ENCODE data around the gene HSPA1B.
A peak's percentile ranks its signal among the peaks of the same experiment; 100 is the strongest.
"Not testable (repeated sequence)": the region's sequence is repeated elsewhere in the genome, so short reads cannot be mapped to it uniquely, and the experiment has no call there.

HSPA1B gene

GRCh38 chr6:31797588-31797987, 29.9 kb upstream of the HSPA1B start:
- DNase-seq (ENCODE audit: low spot score) (no peak), FAIRE-seq (no peak)

GRCh38 chr6:31799781-31800180, 27.8 kb upstream of the HSPA1B start:
- no peak for DNase-seq (ENCODE audit: low spot score)
- FAIRE-seq, result no peak

DNA sequence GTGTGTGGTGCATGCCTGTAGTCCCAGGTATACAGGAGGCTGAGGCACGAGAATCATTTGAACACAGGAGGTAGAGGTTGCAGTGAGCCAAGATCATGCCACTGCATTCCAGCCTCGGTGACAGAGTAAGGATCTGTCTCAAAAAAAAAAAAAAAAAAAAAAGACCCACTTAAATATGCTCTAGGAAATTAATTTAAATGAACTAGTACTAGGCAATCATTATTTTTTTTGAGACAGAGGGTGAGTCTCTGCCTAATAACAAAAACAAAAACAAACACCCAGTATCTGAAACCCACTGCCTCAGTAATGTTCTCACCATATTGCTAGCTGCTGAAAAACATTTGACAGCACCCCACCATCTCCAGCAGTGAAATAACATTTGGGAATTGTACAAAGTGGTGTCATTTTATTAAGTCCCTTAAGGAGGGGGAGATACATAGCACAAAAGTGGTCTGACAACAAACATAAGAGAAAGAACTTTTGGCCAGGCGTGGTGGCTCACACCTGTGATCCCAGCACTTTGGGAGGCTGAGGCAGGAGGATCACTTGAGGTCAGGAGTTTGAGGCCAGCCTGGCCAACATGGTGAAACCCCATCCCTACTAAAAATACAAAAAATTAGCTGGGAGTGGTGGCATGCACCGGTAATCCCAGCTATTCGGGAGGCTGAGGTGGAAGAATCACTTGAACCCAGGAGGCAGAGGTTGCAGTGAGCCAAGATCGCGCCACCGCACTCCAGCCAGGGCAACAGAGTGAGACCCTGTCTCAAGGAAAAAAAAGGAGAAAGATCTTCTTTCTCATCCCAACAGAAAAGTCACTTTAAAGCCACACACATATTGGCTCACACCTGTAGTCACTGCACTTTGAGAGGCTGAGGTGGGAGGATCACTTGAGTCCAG, 26.3 kb upstream of the HSPA1B start:
- DNase-seq (ENCODE audit: low spot score); FAIRE-seq: not testable (repeated sequence)

DNA sequence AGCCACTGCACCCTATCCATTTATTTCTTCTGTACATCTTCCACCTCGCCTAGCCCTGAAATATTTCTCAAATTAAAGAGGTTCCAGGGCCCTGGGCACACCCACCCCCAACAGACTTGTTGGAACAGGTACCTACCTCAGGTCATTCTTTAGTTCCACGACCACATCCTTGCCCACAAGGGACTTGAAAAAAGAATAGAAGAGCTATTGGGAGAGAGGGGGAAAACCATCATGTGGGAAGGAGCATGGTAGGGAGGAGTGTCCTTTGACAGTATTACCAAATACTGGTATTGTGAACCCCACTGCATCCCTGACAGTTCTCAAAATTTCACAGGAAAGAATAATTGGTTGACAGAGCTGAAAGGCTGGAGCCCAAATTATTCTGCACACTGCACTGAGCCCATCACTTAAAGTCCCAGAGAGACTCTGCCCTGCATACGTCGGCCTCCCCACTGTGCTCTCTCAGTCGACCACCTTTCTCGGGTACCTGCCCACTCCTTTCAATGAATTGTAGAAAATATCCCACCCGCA, 21.5 kb upstream of the HSPA1B start:
- DNase-seq (ENCODE audit: low spot score), result no peak
- FAIRE-seq, result no peak

DNA sequence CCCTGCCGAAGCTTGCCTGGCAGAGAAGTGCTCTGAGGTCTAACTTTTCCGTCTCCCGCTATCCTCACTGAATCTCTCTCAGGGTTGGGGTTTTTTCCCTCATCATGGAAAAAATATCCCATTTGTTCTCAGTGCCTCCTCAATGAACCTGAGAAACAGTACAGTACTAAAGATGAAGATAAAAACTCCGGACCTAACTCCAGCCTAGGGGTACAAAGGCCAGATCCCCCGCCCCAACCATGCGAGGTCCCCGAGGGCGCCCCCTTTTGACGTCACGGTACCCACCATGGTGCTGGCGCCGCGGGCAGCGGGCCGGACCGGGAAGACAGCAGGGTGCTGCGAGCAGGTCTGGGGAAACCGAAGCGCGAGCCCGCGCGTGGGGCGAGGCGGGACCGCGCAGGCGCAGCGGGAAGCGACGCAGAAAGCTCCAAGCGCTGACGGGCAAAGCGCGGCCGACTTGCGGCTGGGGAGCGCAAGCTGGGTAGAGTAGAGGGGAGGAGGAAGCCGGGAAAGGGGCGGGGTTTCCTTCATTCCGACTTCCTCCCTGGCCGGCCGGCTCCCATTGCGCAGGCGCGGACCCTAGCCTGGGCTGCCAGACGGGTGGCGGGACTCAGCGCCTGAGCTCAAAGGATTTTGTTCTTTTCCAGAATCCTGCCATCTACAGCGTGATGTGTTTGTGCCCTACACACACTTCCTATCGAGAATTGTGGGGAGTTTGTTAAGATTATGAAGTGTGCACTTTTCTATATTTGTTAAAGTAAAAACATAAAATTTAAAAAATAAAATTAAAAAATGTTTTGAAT, 20.9 kb upstream of the HSPA1B start, which contains the start of gene LSM2:
Gene LSM2, minus strand, starts transcription at position 497 of the 803 bp plus-strand sequence. Its CDS starts 209 bp downstream, at position 288.
- FAIRE-seq (no peak), DNase-seq (ENCODE audit: low spot score) (peak; percentile 99)

DNA sequence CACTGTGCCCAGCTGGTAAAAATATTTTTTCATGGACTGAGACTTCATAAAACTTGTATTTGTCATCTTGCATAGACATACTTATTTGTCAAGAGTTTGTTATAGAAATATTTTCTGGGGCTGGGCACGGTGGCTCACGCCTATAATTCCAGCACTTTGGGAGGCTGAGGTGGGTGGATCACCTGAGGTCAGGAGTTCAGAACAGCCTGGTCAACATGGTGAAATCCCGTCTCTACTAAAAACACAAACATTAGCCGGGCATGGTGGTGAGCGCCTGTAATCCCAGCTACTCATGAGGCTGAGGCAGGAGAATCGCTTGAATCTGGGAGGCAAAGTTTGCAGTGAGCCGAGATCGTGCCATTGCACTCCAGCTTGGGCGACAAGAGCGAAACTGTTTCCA, 18.9 kb upstream of the HSPA1B start:
- DNase-seq (ENCODE audit: low spot score); FAIRE-seq: not testable (repeated sequence)

GRCh38 chr6:31811645-31812044, 15.9 kb upstream of the HSPA1B start:
- DNase-seq (ENCODE audit: low spot score) (no peak), FAIRE-seq (no peak)

GRCh38 chr6:31813465-31813849, 14.1 kb upstream of the HSPA1B start:
- DNase-seq (ENCODE audit: low spot score) (no peak), FAIRE-seq (no peak)

GRCh38 chr6:31814677-31815024, 12.9 kb upstream of the HSPA1B start:
- FAIRE-seq (no peak), DNase-seq (ENCODE audit: low spot score) (peak; percentile 92)

- peak; percentile 94 for DNase-seq (ENCODE audit: low spot score)
- FAIRE-seq, result no peak
These were observed 12.3 kb upstream of the HSPA1B start, which contains the start of the genes HSPA1A and HSPA1L for GRCh38 chr6:31815025-31815838. HSPA1A (plus strand) TSS chr6:31815543; CDS start chr6:31815757, 214 bp downstream. HSPA1L (minus strand) TSS chr6:31815283; CDS start chr6:31811972, 3,311 bp downstream.

DNA sequence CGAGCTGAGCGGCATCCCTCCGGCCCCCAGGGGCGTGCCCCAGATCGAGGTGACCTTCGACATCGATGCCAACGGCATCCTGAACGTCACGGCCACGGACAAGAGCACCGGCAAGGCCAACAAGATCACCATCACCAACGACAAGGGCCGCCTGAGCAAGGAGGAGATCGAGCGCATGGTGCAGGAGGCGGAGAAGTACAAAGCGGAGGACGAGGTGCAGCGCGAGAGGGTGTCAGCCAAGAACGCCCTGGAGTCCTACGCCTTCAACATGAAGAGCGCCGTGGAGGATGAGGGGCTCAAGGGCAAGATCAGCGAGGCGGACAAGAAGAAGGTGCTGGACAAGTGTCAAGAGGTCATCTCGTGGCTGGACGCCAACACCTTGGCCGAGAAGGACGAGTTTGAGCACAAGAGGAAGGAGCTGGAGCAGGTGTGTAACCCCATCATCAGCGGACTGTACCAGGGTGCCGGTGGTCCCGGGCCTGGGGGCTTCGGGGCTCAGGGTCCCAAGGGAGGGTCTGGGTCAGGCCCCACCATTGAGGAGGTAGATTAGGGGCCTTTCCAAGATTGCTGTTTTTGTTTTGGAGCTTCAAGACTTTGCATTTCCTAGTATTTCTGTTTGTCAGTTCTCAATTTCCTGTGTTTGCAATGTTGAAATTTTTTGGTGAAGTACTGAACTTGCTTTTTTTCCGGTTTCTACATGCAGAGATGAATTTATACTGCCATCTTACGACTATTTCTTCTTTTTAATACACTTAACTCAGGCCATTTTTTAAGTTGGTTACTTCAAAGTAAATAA, 10.2 kb upstream of the HSPA1B start:
- FAIRE-seq; DNase-seq (ENCODE audit: low spot score): not testable (repeated sequence)

GRCh38 chr6:31817929-31818511, 9.5 kb upstream of the HSPA1B start:
- not testable (repeated sequence) for FAIRE-seq; DNase-seq (ENCODE audit: low spot score)

DNA sequence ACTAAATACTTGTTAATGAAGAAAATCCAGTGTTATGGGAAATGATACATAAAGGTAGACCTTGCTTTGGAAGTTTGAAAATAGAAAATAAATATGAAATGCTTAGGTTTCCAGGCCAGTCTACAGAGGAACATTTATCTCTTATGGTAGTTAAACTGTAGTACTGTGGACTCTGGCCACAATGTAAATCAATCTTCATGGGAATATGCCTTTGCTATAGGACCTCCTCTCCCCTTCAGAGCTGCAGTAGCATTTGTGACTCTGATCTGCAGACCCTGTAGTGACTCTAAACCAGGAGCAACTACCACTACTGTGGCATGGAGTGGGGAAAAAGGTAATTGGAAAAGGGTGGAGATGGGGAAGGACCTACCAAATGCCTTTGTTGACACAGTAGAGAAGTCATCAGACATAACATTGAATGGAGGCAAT, 7.7 kb upstream of the HSPA1B start:
- FAIRE-seq (no peak), DNase-seq (ENCODE audit: low spot score) (no peak)

DNA sequence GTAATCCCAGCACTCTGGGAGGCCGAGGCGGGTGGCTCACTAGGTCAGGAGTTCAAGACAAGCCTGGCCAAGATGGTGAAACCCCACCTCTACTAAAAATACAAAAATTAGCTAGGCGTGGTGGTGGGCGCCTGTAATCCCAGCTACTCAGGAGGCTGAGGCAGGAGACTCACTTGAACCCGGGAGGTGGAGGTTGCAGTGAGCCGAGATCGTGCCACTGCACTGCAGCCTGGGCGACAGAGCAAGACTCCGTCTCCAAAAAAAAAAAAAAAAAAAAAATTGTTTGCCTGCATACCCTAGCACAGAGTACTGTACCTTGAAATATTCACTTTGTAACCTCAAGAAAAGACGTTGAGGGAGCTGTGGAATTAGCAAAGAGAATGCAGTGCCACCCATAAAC, 7.1 kb upstream of the HSPA1B start:
- not testable (repeated sequence) for FAIRE-seq; DNase-seq (ENCODE audit: low spot score)

- DNase-seq (ENCODE audit: low spot score) (peak; percentile 54), FAIRE-seq (no peak)
These were observed 6.1 kb upstream of the HSPA1B start for GRCh38 chr6:31821301-31822035.

DNA sequence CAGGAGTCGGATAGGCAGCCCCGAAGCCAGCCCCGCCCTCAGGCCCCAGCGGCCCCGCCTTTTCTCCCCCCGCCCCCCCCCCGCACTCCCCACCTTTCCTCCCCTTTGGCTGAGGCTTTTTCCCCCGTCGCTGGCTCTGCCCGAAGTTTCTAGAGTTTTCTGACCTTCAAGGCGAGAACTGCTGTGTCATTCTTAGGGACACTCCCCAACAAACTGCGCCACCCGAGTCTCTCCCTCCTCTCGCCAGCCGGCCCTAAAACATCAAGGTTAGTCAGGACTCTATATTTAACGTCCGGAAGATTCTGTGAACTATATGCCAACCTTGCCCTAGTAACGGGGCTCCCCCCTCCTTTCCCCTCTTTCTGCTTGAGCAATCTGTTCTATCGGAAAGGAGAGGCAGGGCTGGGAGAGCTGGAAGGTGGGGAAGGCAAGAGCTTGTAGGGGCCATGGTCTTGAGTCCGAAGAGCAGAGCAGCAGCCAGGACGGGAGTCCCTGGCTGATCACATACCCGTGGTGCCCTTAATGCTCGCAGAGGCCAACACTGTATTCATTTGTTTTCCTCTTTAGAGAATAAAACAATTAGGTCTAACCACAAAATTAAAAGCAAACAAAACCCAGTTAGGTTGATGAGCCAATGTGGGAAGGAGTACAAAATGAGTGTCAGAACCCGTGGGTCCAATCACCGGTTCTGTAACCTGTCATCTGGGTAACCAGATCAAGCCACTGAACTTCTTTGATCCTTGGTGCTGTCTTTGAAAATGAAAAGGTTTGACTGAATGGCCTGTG, 5.3 kb upstream of the HSPA1B start:
- FAIRE-seq, result no peak
- peak; percentile 74 for DNase-seq (ENCODE audit: low spot score)

DNA sequence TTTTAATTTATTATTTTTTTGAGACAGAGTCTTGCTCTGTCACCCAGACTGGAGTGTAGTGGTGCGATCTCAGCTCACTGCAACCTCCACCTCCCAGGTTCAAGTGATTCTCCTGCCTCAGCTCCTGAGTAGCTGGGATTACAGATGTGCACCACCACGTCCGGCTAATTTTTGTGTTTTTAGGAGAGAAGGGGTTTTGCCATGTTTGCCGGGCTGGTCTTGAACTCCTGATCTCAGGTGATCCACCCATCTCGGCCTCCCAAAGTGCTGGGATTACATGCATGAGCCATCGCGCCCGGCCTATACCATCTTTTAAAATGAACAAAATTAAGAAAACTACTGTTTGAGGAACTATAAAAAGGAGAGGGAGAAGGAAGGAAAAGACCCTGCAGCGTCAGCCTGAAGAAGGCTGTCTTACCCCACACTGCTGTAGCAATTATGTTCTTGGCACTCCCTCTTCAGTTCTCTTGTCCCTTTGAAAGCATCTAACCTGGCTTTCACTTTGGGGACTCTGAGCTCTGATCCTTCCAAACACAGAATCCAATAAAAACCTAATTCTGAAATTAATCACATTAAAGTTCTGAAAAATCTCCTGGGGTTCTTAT, 3.8 kb upstream of the HSPA1B start:
- not testable (repeated sequence) for DNase-seq (ENCODE audit: low spot score); FAIRE-seq

DNA sequence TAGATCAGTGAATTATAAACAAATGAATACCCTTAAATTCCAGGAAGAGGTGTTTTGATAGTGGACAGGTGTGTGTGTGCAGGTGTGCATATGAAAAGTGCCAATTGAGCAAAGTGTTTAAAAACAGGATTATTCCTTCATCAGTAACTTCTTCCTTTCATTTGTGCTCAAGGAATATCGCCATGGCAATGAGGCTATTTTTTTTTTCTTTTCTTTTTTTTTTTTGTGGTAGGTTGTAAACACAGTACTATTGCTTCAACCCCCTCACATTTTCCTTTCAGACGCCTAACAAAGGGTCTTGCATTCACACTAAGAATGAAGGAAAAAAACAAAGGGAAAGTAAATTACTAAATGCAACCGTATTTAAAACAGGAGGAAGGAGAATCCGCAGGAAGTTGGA, 2.0 kb upstream of the HSPA1B start:
- no peak for FAIRE-seq

More for the DNA sequence above, 2.0 kb upstream of the HSPA1B start:
- DNase-seq (ENCODE audit: low spot score), result no peak
